GM18907 (cell line): ENCODE data around the gene ALMS1.
"Not testable (repeated sequence)": the region's sequence is repeated elsewhere in the genome, so short reads cannot be mapped to it uniquely, and the experiment has no call there.

ENCODE experiments used
- ATAC-seq: cut with Tn5 transposase; IDR thresholded peaks from one replicate; pipeline ENCODE4 v1.9.1; 2021; ENCODE audit warnings: mild to moderate bottlenecking, moderate library complexity; ENCODE audit not compliant: unreplicated experiment

Gene ALMS1

GRCh38 chr2:73614997-73615396, 229.4 kb downstream of the ALMS1 start:
- ATAC-seq, result no peak

- not testable (repeated sequence) for ATAC-seq
Observed at GRCh38 chr2:73619925-73620324, 234.3 kb downstream of the ALMS1 start.

GRCh38 chr2:73624036-73624435, 238.4 kb downstream of the ALMS1 start:
- not testable (repeated sequence) for ATAC-seq

- not testable (repeated sequence) for ATAC-seq
Observed at GRCh38 chr2:73624625-73625024, 239.0 kb downstream of the ALMS1 start.

GRCh38 chr2:73626237-73626636, 240.6 kb downstream of the ALMS1 start:
- not testable (repeated sequence) for ATAC-seq

GRCh38 chr2:73628493-73628892, 242.9 kb downstream of the ALMS1 start:
- peak; percentile 63 for ATAC-seq

GRCh38 chr2:73630662-73631266, 245.1 kb downstream of the ALMS1 start:
- ATAC-seq, result not testable (repeated sequence)

- ATAC-seq, result not testable (repeated sequence)
Observed at GRCh38 chr2:73636977-73637376, 251.3 kb downstream of the ALMS1 start.

- ATAC-seq, result no peak
Observed at GRCh38 chr2:73638429-73638828, 252.8 kb downstream of the ALMS1 start.

- ATAC-seq, result no peak
Observed at GRCh38 chr2:73640511-73640911, 254.9 kb downstream of the ALMS1 start.

- ATAC-seq, result no peak
Observed at GRCh38 chr2:73640946-73641766, 255.5 kb downstream of the ALMS1 start.

- ATAC-seq, result no peak
Observed at GRCh38 chr2:73641767-73642062, 256.1 kb downstream of the ALMS1 start.

GRCh38 chr2:73642338-73643018, 256.8 kb downstream of the ALMS1 start, which contains the start of gene NAT8:
NAT8 (minus strand) TSS chr2:73642422; CDS start chr2:73641628, 794 bp downstream.
- ATAC-seq, result no peak

GRCh38 chr2:73647690-73648089, 262.1 kb downstream of the ALMS1 start:
- ATAC-seq, result not testable (repeated sequence)

GRCh38 chr2:73651591-73652230, 266.1 kb downstream of the ALMS1 start:
- no peak for ATAC-seq

GRCh38 chr2:73652348-73652747, 266.7 kb downstream of the ALMS1 start:
- ATAC-seq, result no peak

- no peak for ATAC-seq
Observed at GRCh38 chr2:73654175-73654574, 268.5 kb downstream of the ALMS1 start.
